ENCODE data around the gene ICE2.
A peak's percentile ranks its signal among the peaks of the same experiment; 100 is the strongest.

ICE2 gene

GRCh38 chr15:60392601-60392985 is 86.3 kb downstream of the ICE2 start:
- peak; percentile 28 for DNase-seq (ENCODE audit: low spot score)
- no peak for TF ChIP-seq CTCF (IDR thresholded peaks at IDR 0.05; ENCODE audit: extremely low read depth, missing control alignments)

GRCh38 chr15:60391722-60392315 is 87.1 kb downstream of the ICE2 start:
- no peak for TF ChIP-seq CTCF (IDR thresholded peaks at IDR 0.05; ENCODE audit: extremely low read depth, missing control alignments)
- no peak for DNase-seq (ENCODE audit: low spot score)

- TF ChIP-seq CTCF (IDR thresholded peaks at IDR 0.05; ENCODE audit: extremely low read depth, missing control alignments) = no peak
- no peak for DNase-seq (ENCODE audit: low spot score)
Observed at GRCh38 chr15:60390871-60391501, 88.0 kb downstream of the ICE2 start.

GRCh38 chr15:60390231-60390630 is 88.7 kb downstream of the ICE2 start:
- no peak for DNase-seq (ENCODE audit: low spot score)
- TF ChIP-seq CTCF (IDR thresholded peaks at IDR 0.05; ENCODE audit: extremely low read depth, missing control alignments) = no peak

- TF ChIP-seq CTCF (IDR thresholded peaks at IDR 0.05; ENCODE audit: extremely low read depth, missing control alignments) = no peak
Observed at GRCh38 chr15:60389261-60390077, 89.5 kb downstream of the ICE2 start.

GRCh38 chr15:60387321-60387720 is 91.6 kb downstream of the ICE2 start:
- DNase-seq (ENCODE audit: low spot score) = no peak
- TF ChIP-seq CTCF (IDR thresholded peaks at IDR 0.05; ENCODE audit: extremely low read depth, missing control alignments) = no peak

More at GRCh38 chr15:60389261-60390077, 89.5 kb downstream of the ICE2 start:
- DNase-seq (ENCODE audit: low spot score) = peak; percentile 66

- no peak for DNase-seq (ENCODE audit: low spot score)
- no peak for TF ChIP-seq CTCF (IDR thresholded peaks at IDR 0.05; ENCODE audit: extremely low read depth, missing control alignments)
Observed at GRCh38 chr15:60386615-60387014, 92.3 kb downstream of the ICE2 start.

Measured in GM20000 (cell line).